H1 (cell line): ENCODE results near the gene NUP188. TPM values are rescaled to one million over a fixed set of nuclear protein-coding genes. Genes with fewer than 3 reads are reported as not detected.

Experiments
- CTCF ChIA-PET: fragments of 300-600 bp; sonication (Branson Sonifier 250); formaldehyde crosslinking; loops from one replicate; lab custom pipeline; 2021; ENCODE audit not compliant: partially characterized antibody; lab: Charles Lee
- POLR2A ChIA-PET: fragments of 300-600 bp; sonication (Branson Sonifier 250); formaldehyde crosslinking; loops from one replicate; lab custom pipeline; 2021; ENCODE audit warnings: inconsistent platforms; ENCODE audit not compliant: partially characterized antibody; lab: Charles Lee
- DNase-seq, 2 experiments: peaks; one replicate each; pipeline versions ENCODE4 v3.0.0 to v3.0.0-alpha.2; 2010 to 2022; ENCODE audit warnings: low spot score in 2 of 2, low read depth in 1 of 2, mixed read lengths in 1 of 2
- FAIRE-seq: peaks from 2 replicates; lab custom pipeline; 2011; peaks lifted over from hg19 to GRCh38; lab: Jason Lieb, UNC
- H2AFZ ChIP-seq: 2 replicates; pipeline ENCODE4 v1.8.1; 2012; ENCODE audit warnings: low read length, inconsistent platforms
- H2AK5ac ChIP-seq: 2 replicates; pipeline ENCODE4 v1.6.1; 2013; ENCODE audit warnings: low read depth, low read length
- H2BK120ac ChIP-seq: replicated peaks from 2 replicates; pipeline ENCODE3; 2013; ENCODE audit warnings: low read depth, low read length, inconsistent platforms
- H2BK12ac ChIP-seq: 2 replicates; pipeline ENCODE4 v1.6.1; 2013; ENCODE audit warnings: low read depth, low read length
- H2BK15ac ChIP-seq: 2 replicates; pipeline ENCODE4 v1.6.1; 2013; ENCODE audit warnings: low read length
- H2BK20ac ChIP-seq: 2 replicates; pipeline ENCODE4 v1.6.1; 2013; ENCODE audit warnings: low read length
- H2BK5ac ChIP-seq: 2 replicates; pipeline ENCODE4 v1.6.1; 2013; ENCODE audit warnings: low read depth, low read length
- H3K14ac ChIP-seq: 2 replicates; pipeline ENCODE4 v1.6.1; 2013; ENCODE audit warnings: inconsistent platforms; ENCODE audit not compliant: insufficient read length
- H3K18ac ChIP-seq: 2 replicates; pipeline ENCODE4 v1.6.1; 2013; ENCODE audit warnings: low read length; ENCODE audit errors: extremely low read depth
- H3K23ac ChIP-seq: 2 replicates; pipeline ENCODE4 v1.6.1; 2013; ENCODE audit warnings: inconsistent platforms; ENCODE audit not compliant: insufficient read length
- H3K23me2 ChIP-seq: 2 replicates; pipeline ENCODE4 v1.6.1; 2013; ENCODE audit warnings: low read depth, low read length
- H3K27ac ChIP-seq: 2 replicates; pipeline ENCODE4 v1.6.1; 2011; ENCODE audit warnings: low read depth, low read length, inconsistent platforms
- H3K27me3 ChIP-seq, 4 experiments: replicated peaks in 1 of 4; 1 replicate in 1 of 4; 2 replicates in 3 of 4; pipeline versions ENCODE4 v1.6.1 to v1.8.1; 2011 to 2013; ENCODE audit warnings: low read length in 3 of 4, mild to moderate bottlenecking in 3 of 4, inconsistent platforms in 2 of 4, mixed read lengths in 2 of 4, moderate library complexity in 1 of 4; ENCODE audit not compliant: control insufficient read depth in 3 of 4, insufficient read depth in 3 of 4; ENCODE audit errors: extremely low read depth in 1 of 4
- H3K36me3 ChIP-seq, 4 experiments: 2 replicates each; pipeline versions ENCODE4 v1.6.1 to v1.8.1; 2011 to 2013; ENCODE audit warnings: mild to moderate bottlenecking in 4 of 4, low read length in 3 of 4, moderate library complexity in 2 of 4, control low read depth in 1 of 4, inconsistent platforms in 1 of 4; ENCODE audit not compliant: insufficient read depth in 4 of 4, control insufficient read depth in 2 of 4
- H3K4ac ChIP-seq: replicated peaks from 2 replicates; pipeline ENCODE3; 2013; ENCODE audit warnings: low read length, low read depth, mixed read lengths, inconsistent platforms; ENCODE audit not compliant: insufficient read length
- H3K4me1 ChIP-seq, 4 experiments: replicated peaks in 1 of 4; 1 replicate in 1 of 4; 2 replicates in 3 of 4; pipeline versions ENCODE4 v1.6.1 to v1.8.1; 2011 to 2013; ENCODE audit warnings: low read length in 3 of 4, inconsistent platforms in 2 of 4, mixed read lengths in 1 of 4; ENCODE audit not compliant: insufficient read depth in 4 of 4, control insufficient read depth in 3 of 4
- H3K4me2 ChIP-seq, 2 experiments: 2 replicates each; pipeline versions ENCODE4 v1.6.1 to v1.8.1; 2011 to 2013; ENCODE audit warnings: low read depth in 2 of 2, low read length in 2 of 2, control low read depth in 1 of 2, inconsistent platforms in 1 of 2, mild to moderate bottlenecking in 1 of 2; ENCODE audit not compliant: insufficient read depth in 1 of 2
- H3K4me3 ChIP-seq, 4 experiments: fragments of 200-600, 300-600 bp in 1 of 4; sonication (generic), shearing (Covaris generic), sonication (Bioruptor Twin) in 1 of 4; 2 replicates each; pipeline versions ENCODE4 v1.5.1 to v1.8.1; 2011 to 2016; ENCODE audit warnings: low read length in 4 of 4, low read depth in 3 of 4, control low read depth in 2 of 4, inconsistent platforms in 2 of 4, mild to moderate bottlenecking in 2 of 4, mixed read lengths in 1 of 4, moderate library complexity in 1 of 4; ENCODE audit not compliant: insufficient read depth in 2 of 4; ENCODE audit errors: extremely low read depth in 1 of 4
- H3K56ac ChIP-seq: replicated peaks from 2 replicates; pipeline ENCODE3; 2013; ENCODE audit warnings: low read depth, mild to moderate bottlenecking, mixed read lengths, low read length, inconsistent platforms; ENCODE audit not compliant: insufficient read length
- H3K79me1 ChIP-seq: 2 replicates; pipeline ENCODE4 v1.6.1; 2013; ENCODE audit warnings: low read depth, low read length, control low read depth
- H3K79me2 ChIP-seq, 2 experiments: 2 replicates each; pipeline versions ENCODE4 v1.6.1 to v1.8.1; 2012 to 2013; ENCODE audit warnings: low read length in 2 of 2, mild to moderate bottlenecking in 2 of 2, inconsistent platforms in 1 of 2; ENCODE audit not compliant: insufficient read depth in 2 of 2, control insufficient read depth in 1 of 2
- H3K9ac ChIP-seq, 4 experiments: replicated peaks in 1 of 4; 1 replicate in 1 of 4; 2 replicates in 3 of 4; pipeline versions ENCODE4 v1.6.1 to v1.8.1; 2011 to 2013; ENCODE audit warnings: low read depth in 3 of 4, low read length in 3 of 4, control low read depth in 2 of 4, mild to moderate bottlenecking in 2 of 4, moderate library complexity in 2 of 4, inconsistent platforms in 1 of 4; ENCODE audit errors: extremely low read depth in 1 of 4
- H3K9me3 ChIP-seq, 2 experiments: 2 replicates each; pipeline versions ENCODE4 v1.6.1 to v1.8.1; 2012 to 2013; ENCODE audit warnings: mild to moderate bottlenecking in 2 of 2, moderate library complexity in 2 of 2, control low read depth in 1 of 2, inconsistent platforms in 1 of 2, low read depth in 1 of 2, low read length in 1 of 2, mixed read lengths in 1 of 2; ENCODE audit not compliant: insufficient read depth in 2 of 2
- H4K20me1 ChIP-seq, 2 experiments: replicated peaks in 1 of 2; 2 replicates each; pipeline versions ENCODE3 to v1.8.1; 2011 to 2013; ENCODE audit warnings: inconsistent platforms in 2 of 2, low read length in 2 of 2, mild to moderate bottlenecking in 1 of 2; ENCODE audit not compliant: insufficient read depth in 2 of 2, control insufficient read depth in 1 of 2
- H4K5ac ChIP-seq: 2 replicates; pipeline ENCODE4 v1.6.1; 2013; ENCODE audit warnings: low read length, low read depth, mixed read lengths, inconsistent platforms; ENCODE audit not compliant: insufficient read length
- H4K8ac ChIP-seq: 2 replicates; pipeline ENCODE4 v1.8.0; 2013; ENCODE audit warnings: mild to moderate bottlenecking, moderate library complexity, low read length, inconsistent platforms; ENCODE audit not compliant: insufficient read depth; ENCODE audit errors: extremely low read depth
- H4K91ac ChIP-seq: replicated peaks from 2 replicates; pipeline ENCODE3; 2013; ENCODE audit warnings: low read length, mixed read lengths, inconsistent platforms; ENCODE audit not compliant: insufficient read length
- BACH1 ChIP-seq: IDR thresholded peaks from 2 replicates; pipeline ENCODE4 v1.6.1; 2012; ENCODE audit warnings: low read length, improper control_type of control experiment
- EP300 ChIP-seq, 2 experiments: IDR thresholded peaks; 1 replicate in 1 of 2; 2 replicates in 1 of 2; pipeline ENCODE4 v1.6.1; 2011 to 2012; ENCODE audit warnings: low read depth in 2 of 2, low read length in 2 of 2, mild to moderate bottlenecking in 2 of 2, borderline replicate concordance in 1 of 2, inconsistent platforms in 1 of 2, moderate library complexity in 1 of 2
- EZH2 ChIP-seq: fragments of 200-600 bp; sonication (generic); IDR thresholded peaks from 2 replicates; pipeline ENCODE4 v1.7.1; 2012; ENCODE audit warnings: low read depth, mild to moderate bottlenecking, moderate library complexity, low read length, inconsistent platforms; ENCODE audit not compliant: severe bottlenecking
- MAFK ChIP-seq: IDR thresholded peaks from 2 replicates; pipeline ENCODE4 v1.6.1; 2012; ENCODE audit warnings: low read depth, mild to moderate bottlenecking, improper control_type of control experiment, low read length
- PHF8 ChIP-seq: fragments of 200-600 bp; sonication (generic); conservative IDR thresholded peaks from 2 replicates; pipeline ENCODE4 v1.7.1; 2012; ENCODE audit warnings: low read depth, mild to moderate bottlenecking, inconsistent platforms, low read length, moderate library complexity
- POLR2A ChIP-seq, 2 experiments: IDR thresholded peaks; 1 replicate in 1 of 2; 2 replicates in 1 of 2; pipeline ENCODE4 v1.6.1; 2011; ENCODE audit warnings: low read depth in 2 of 2, low read length in 2 of 2, mild to moderate bottlenecking in 2 of 2; ENCODE audit errors: control extremely low read depth in 1 of 2
- POLR2AphosphoS5 ChIP-seq: IDR thresholded peaks from 2 replicates; pipeline ENCODE4 v1.6.1; 2011; ENCODE audit warnings: low read depth, low read length
- POU5F1 ChIP-seq: IDR thresholded peaks from 2 replicates; pipeline ENCODE4 v1.6.1; 2011; ENCODE audit warnings: low read depth, mild to moderate bottlenecking, low read length, moderate library complexity
- SAP30 ChIP-seq: fragments of 300-600 bp; sonication (generic); IDR thresholded peaks from 2 replicates; pipeline ENCODE4 v1.7.1; 2012; ENCODE audit warnings: low read length, moderate library complexity, mild to moderate bottlenecking, inconsistent platforms; ENCODE audit not compliant: insufficient read depth, insufficient replicate concordance
- SIRT6 ChIP-seq: IDR thresholded peaks from one replicate; pipeline ENCODE4 v1.7.1; 2012; ENCODE audit warnings: low read length, inconsistent platforms
- SP1 ChIP-seq: IDR thresholded peaks from 2 replicates; pipeline ENCODE4 v1.6.1; 2011; ENCODE audit warnings: low read depth, low read length
- SP2 ChIP-seq: IDR thresholded peaks from 2 replicates; pipeline ENCODE4 v1.6.1; 2012; ENCODE audit warnings: mild to moderate bottlenecking, low read length, inconsistent platforms
- SP4 ChIP-seq: IDR thresholded peaks from 2 replicates; pipeline ENCODE4 v1.6.1; 2012; ENCODE audit warnings: low read length, inconsistent platforms
- SUZ12 ChIP-seq: fragments of 200-600 bp; sonication (generic); IDR thresholded peaks from 2 replicates; pipeline ENCODE4 v1.6.1; 2012; ENCODE audit warnings: mild to moderate bottlenecking, inconsistent platforms, low read length, moderate library complexity, mixed read lengths
- ZNF274 ChIP-seq: IDR thresholded peaks from 2 replicates; pipeline ENCODE4 v1.7.0; 2012; ENCODE audit warnings: low read length, borderline replicate concordance; ENCODE audit errors: extremely low read depth
- WGBS, 2 experiments: shearing (Covaris generic) in 1 of 2; methylation state at CpG; one replicate each; pipeline versions ENCODE4 v1.1.6 to v1.1.7; 2013 to 2015; ENCODE audit warnings: low lambda C conversion rate in 2 of 2, mixed read lengths in 2 of 2, inconsistent platforms in 1 of 2, low coverage in 1 of 2, missing lambda C conversion rate in 1 of 2; ENCODE audit not compliant: insufficient replicate concordance in 2 of 2, insufficient coverage in 1 of 2, insufficient read length in 1 of 2; ENCODE audit errors: extremely low coverage in 1 of 2, missing lambda C conversion rate in 1 of 2; 5-methylcytosine and 5-hydroxymethylcytosine counted together
- polyA plus RNA-seq, 7 experiments: library from polyadenylated mRNA; depleted of rRNA in 3 of 7; stranded (reverse) in 5 of 7; unstranded in 2 of 7; fragments of >200 nt in 5 of 7; fragments of 200-250 nt in 2 of 7; gene quantifications; 1 replicate in 5 of 7; 2 replicates in 1 of 7; 4 replicates in 1 of 7; pipeline versions ENCODE4 v1.2.1 to v1.2.3, GENCODE V29; 2011 to 2013; ENCODE audit warnings: missing spikeins in 2 of 7, mixed read lengths in 2 of 7
- total RNA-seq: library from RNA; stranded (reverse); fragmentation: NEBNext Ultra II Directional; extraction: Animal tissue kit (Norgen Biotek cat#: 25700); gene quantifications from 2 replicates; pipeline ENCODE4 v1.2.1, GENCODE V29; 2021

The NUP188 gene
- total and polyA plus RNA-seq, 2 of the 8 experiments (the other 6 are each of a cell fraction or from before 2014, with no cell fraction given): 90.1 to 111 TPM

DNA sequence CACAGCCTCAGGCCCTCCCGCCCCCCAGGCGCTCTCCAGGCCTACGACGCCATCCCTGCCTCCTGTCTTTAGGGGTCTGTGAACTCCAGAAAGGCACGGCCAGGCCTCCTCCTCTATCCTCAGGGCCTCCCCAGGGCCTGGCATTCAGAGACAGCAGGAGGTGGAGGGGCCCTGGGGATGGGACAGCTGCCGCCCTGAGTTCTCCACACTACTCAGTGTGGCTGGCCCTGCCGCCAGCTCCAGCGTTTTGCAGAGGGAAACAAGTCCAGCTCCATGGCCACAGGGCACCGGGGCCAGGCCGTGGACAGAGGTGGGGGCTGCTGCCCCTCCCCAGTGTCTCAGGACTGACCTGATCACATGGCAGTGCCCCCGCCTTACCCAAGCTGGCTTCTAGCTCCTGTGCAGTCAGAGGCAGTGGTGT, 64.3 kb downstream of the NUP188 start:
- no peak overlapping the region for H3K18ac ChIP-seq
- no peak overlapping the region for H3K4me3 ChIP-seq

More for the DNA sequence above, 64.3 kb downstream of the NUP188 start:
- H4K20me1 ChIP-seq: peaks cover 0 to 15% of the 10 kb centered on the region in 2 experiments
- WGBS, 2 experiments: 84% methylated on average over 10 of the region's 11 CpGs; no CpG with 5 or more reads in 1 of the 2 experiments
- H3K27ac ChIP-seq: no peak overlapping the region
- H4K91ac ChIP-seq: no peak overlapping the region
- no peak overlapping the region for H2BK12ac ChIP-seq
- no peak overlapping the region for H4K5ac ChIP-seq
- H3K9me3 ChIP-seq: no peaks in the 10 kb centered on the region
- ChIA-PET POLR2A (interaction anchor here (0.5 to 5.6 kb wide), 2 partner anchors 9 to 143 kb away, joined by 3 to 41 read pairs; no protein-coding TSS in a partner anchor), CTCF (interaction anchor here (0.6 kb wide), 1 partner anchor 74 kb away, joined by 3 read pairs; no protein-coding TSS in a partner anchor)
- no peaks in the 10 kb centered on the region for H3K4me1 ChIP-seq
- H4K8ac ChIP-seq: no peak overlapping the region; the same call in 1 of the 2 replicates
- H3K27me3 ChIP-seq: no peaks in the 10 kb centered on the region
- no peak overlapping the region for H3K14ac ChIP-seq
- no peak overlapping the region for H2BK5ac ChIP-seq
- H2BK20ac ChIP-seq: no peak overlapping the region
- H2AK5ac ChIP-seq: no peak overlapping the region
- no peak overlapping the region for H3K9ac ChIP-seq
- no peak overlapping the region for H2BK120ac ChIP-seq
- H3K36me3 ChIP-seq: peaks cover 9 to 51% (median 26%) of the 10 kb centered on the region in 4 experiments; a peak in 7 of 8 replicates
- H3K56ac ChIP-seq: no peak overlapping the region
- no peak overlapping the region for H3K23ac ChIP-seq
- peaks cover 2% of the 10 kb centered on the region for H3K79me1 ChIP-seq
- no peaks in the 10 kb centered on the region for H3K23me2 ChIP-seq
- no peak for TF ChIP-seq SIRT6
- no peak for TF ChIP-seq EZH2
- TF ChIP-seq MAFK: no peak
- no peak for TF ChIP-seq BACH1
- TF ChIP-seq SP4: no peak
- no peak for TF ChIP-seq SUZ12
- no peak for TF ChIP-seq SAP30
- TF ChIP-seq PHF8: no peak
- no peak for TF ChIP-seq SP2
- no peak for TF ChIP-seq SP1
- TF ChIP-seq POU5F1: no peak
- TF ChIP-seq POLR2AphosphoS5: no peak
- TF ChIP-seq ZNF274: no peak
- no peak for TF ChIP-seq EP300 (IDR thresholded peaks at IDR 0.05; ENCODE audit: borderline replicate concordance in 1 of 2, low read depth in 2 of 2, low read length in 2 of 2)
- no peak for TF ChIP-seq POLR2A (IDR thresholded peaks at IDR 0.05; ENCODE audit: control extremely low read depth in 1 of 2, low read depth in 2 of 2, low read length in 2 of 2)
- DNase-seq (no peak), FAIRE-seq (no peak)
- no peak overlapping the region for H2AFZ ChIP-seq
- no peak overlapping the region for H3K4me2 ChIP-seq
- no peaks in the 10 kb centered on the region for H3K79me2 ChIP-seq
- no peak overlapping the region for H2BK15ac ChIP-seq
- H3K4ac ChIP-seq: no peak overlapping the region
